SU-DHL-6 (cell line): ENCODE measurements around the gene TUBG1.

ENCODE experiments used
- EZH2phosphoT487 ChIP-seq: fragments of 200-600 bp; sonication (generic), shearing (Covaris generic); conservative IDR thresholded peaks from 2 replicates; pipeline ENCODE4 v1.6.1; 2018; ENCODE audit warnings: mild to moderate bottlenecking, antibody characterized with exemption, low read length, moderate library complexity, mixed read lengths
- TF ChIP-seq, protein P1 (sequence below): fragments of 200-600 bp; sonication (generic); IDR thresholded peaks from one replicate; pipeline ENCODE4 v1.5.1; 2017; ENCODE audit warnings: antibody characterized with exemption, mild to moderate bottlenecking, low read length, moderate library complexity; ENCODE audit not compliant: insufficient read depth, poor library complexity, severe bottlenecking

DNA sequence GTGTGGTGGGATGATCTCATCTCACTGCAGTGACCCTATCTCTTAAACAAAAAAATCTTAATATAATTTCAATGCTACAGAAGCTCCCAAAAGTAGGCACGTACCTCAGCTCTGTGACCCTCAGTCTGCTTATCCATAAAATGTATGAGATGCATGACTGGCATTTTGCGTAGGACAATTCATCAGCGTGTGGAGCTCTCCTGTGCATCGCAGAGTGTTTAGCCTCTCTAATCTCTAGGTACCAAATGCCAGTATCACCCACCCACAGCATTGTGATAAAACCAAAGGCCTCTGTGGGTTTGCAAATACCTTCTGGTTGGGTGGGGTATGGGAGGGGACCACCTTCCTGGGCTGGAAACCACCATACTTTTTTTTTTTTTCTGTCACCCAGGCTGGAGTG lies 30.6 kb downstream of the TUBG1 start:
- TF ChIP-seq, protein P1, sequence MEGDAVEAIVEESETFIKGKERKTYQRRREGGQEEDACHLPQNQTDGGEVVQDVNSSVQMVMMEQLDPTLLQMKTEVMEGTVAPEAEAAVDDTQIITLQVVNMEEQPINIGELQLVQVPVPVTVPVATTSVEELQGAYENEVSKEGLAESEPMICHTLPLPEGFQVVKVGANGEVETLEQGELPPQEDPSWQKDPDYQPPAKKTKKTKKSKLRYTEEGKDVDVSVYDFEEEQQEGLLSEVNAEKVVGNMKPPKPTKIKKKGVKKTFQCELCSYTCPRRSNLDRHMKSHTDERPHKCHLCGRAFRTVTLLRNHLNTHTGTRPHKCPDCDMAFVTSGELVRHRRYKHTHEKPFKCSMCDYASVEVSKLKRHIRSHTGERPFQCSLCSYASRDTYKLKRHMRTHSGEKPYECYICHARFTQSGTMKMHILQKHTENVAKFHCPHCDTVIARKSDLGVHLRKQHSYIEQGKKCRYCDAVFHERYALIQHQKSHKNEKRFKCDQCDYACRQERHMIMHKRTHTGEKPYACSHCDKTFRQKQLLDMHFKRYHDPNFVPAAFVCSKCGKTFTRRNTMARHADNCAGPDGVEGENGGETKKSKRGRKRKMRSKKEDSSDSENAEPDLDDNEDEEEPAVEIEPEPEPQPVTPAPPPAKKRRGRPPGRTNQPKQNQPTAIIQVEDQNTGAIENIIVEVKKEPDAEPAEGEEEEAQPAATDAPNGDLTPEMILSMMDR: no peak
- TF ChIP-seq EZH2phosphoT487: no peak
